Measurements from ENCODE around the gene L3MBTL3.

GRCh38 chr6:130041594-130041993 is 23.2 kb downstream of the L3MBTL3 start:
- TF ChIP-seq, protein P1, sequence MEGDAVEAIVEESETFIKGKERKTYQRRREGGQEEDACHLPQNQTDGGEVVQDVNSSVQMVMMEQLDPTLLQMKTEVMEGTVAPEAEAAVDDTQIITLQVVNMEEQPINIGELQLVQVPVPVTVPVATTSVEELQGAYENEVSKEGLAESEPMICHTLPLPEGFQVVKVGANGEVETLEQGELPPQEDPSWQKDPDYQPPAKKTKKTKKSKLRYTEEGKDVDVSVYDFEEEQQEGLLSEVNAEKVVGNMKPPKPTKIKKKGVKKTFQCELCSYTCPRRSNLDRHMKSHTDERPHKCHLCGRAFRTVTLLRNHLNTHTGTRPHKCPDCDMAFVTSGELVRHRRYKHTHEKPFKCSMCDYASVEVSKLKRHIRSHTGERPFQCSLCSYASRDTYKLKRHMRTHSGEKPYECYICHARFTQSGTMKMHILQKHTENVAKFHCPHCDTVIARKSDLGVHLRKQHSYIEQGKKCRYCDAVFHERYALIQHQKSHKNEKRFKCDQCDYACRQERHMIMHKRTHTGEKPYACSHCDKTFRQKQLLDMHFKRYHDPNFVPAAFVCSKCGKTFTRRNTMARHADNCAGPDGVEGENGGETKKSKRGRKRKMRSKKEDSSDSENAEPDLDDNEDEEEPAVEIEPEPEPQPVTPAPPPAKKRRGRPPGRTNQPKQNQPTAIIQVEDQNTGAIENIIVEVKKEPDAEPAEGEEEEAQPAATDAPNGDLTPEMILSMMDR (IDR thresholded peaks at IDR 0.05), result no peak
- TF ChIP-seq POLR2AphosphoS5 (IDR thresholded peaks at IDR 0.05), result no peak

Data from transverse colon (tissue), 4 donors.